HG02840 (cell line): ENCODE results near the gene TGFB3.

Source experiments
- ATAC-seq: cut with Tn5 transposase; IDR thresholded peaks from one replicate; pipeline ENCODE4 v1.9.1; 2021; ENCODE audit warnings: mild to moderate bottlenecking, moderate library complexity, moderate number of reproducible peaks; ENCODE audit not compliant: unreplicated experiment, low FRiP score

TGFB3 gene

DNA sequence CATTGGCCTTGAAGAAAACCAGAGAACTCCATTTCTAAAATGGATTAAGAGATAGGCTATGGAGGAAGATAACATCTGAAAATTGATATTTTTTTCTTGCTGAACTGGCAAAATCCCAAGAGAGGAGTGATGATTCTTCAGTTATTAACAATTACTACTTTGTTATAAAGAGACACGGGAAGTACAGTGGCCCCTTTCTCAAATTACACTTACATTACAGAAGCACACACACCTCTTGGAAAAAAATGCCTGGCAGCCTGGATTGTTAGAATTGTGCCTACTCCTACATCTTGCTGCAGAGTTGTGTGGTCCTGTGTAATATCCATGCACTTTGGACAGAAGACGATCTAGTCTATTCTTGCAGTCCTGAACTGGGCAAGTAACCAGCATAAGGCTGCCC is 71.7 kb downstream of the TGFB3 start:
- no peak for ATAC-seq

DNA sequence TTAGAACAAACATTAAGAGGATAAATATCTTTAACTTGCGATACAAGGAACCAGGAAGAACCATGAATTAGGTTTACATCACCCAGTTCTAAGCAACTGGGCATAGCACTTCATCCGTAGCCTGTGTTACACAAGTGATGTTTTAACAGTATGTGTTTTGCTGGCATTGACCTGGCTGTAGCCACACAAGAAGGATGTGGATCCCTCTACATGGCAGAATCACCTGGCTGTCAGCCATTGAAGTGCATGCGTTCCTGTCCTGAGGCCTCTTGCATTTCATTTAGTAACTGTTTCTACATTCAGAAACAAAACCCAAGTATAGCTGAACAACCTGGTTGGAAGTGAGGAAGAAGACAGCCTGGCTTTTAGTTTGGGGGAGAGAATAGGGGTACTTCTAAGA is 72.2 kb downstream of the TGFB3 start:
- no peak for ATAC-seq
